ENCODE measurements around the gene BRMS1. TPM values are rescaled to one million over a fixed set of nuclear protein-coding genes. Genes with fewer than 3 reads are reported as not detected.

Gene BRMS1
- polyA plus RNA-seq, 1 experiment = 35.2 TPM

DNA sequence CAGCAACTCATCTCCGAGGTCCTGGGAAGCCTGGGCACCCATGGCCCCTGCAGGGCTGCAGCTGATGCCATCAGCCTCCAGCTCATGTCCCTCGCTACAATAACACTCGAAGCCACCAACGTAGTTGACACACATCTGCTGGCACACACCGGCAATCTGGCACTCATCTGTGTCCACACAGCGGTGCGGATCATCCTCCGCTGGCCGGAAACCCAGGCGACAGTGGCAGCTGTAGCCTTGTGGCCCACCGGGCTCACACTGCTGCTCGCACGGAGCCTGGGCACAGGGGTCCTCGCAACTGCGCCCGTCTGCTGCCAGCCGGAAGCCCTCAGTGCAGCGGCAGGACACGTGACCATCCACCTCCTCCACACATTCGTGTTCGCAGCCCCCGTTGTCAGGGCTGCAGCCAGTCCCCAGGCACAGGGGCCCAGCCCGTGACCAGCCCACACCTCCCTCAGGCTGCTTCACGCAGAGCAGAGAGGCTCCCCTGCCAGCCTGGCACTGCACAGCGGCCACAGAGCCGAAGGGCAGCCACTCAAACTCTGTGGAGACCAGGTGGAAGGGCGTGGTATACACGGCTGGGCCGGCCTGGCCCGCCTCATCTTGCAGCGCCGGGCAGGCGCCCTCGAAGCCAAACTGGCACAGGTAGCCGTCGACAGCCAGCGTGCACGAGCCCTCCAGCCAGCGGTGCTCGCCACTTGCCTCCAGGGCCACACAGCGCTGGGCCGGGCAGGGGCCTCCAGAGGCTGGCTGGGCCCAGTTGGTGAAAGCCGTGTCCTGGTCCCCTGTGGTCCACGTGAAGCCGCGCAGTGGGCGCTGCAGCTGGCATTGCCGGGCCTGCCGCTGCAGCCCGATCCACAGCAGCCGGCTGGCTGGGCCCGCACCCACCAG is 28.7 kb downstream of the BRMS1 start:
- Histone ChIP-seq H3K27ac (ENCODE audit: low read depth, low read length) (peak overlapping the region; percentile 21), H3K27me3 (ENCODE audit: control insufficient read depth, insufficient read depth, low read length) (no peaks in the 10 kb centered on the region), H3K9me3 (ENCODE audit: control insufficient read depth, insufficient read depth, low read length) (peaks cover 8% of the 10 kb centered on the region; the same call in 1 of the 2 replicates), H3K4me3 (ENCODE audit: low read depth, low read length) (peak overlapping the region; percentile 87)
- CTCF ChIA-PET = interaction anchor here (0.6 to 1.0 kb wide), 4 partner anchors 11 to 36 kb away, joined by 4 to 6 read pairs (median 5); partner anchors contain the start of gene RIN1
- POLR2A ChIA-PET = interaction anchor here (0.6 to 2.8 kb wide), 11 partner anchors 9 to 180 kb away, joined by 3 to 56 read pairs (median 5); partner anchors contain the start of genes B4GAT1, RIN1 and YIF1A
- TF ChIP-seq, protein P1, sequence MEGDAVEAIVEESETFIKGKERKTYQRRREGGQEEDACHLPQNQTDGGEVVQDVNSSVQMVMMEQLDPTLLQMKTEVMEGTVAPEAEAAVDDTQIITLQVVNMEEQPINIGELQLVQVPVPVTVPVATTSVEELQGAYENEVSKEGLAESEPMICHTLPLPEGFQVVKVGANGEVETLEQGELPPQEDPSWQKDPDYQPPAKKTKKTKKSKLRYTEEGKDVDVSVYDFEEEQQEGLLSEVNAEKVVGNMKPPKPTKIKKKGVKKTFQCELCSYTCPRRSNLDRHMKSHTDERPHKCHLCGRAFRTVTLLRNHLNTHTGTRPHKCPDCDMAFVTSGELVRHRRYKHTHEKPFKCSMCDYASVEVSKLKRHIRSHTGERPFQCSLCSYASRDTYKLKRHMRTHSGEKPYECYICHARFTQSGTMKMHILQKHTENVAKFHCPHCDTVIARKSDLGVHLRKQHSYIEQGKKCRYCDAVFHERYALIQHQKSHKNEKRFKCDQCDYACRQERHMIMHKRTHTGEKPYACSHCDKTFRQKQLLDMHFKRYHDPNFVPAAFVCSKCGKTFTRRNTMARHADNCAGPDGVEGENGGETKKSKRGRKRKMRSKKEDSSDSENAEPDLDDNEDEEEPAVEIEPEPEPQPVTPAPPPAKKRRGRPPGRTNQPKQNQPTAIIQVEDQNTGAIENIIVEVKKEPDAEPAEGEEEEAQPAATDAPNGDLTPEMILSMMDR (IDR thresholded peaks at IDR 0.05; ENCODE audit: low read depth, low read length) = no peak
- no peak for DNase-seq (ENCODE audit: low read depth, low spot score)

- TF ChIP-seq, protein P1 (IDR thresholded peaks at IDR 0.05; ENCODE audit: low read depth, low read length) = no peak
- DNase-seq (ENCODE audit: low read depth, low spot score) = no peak
- Histone ChIP-seq H3K4me3 (ENCODE audit: low read depth, low read length) (peak overlapping the region; percentile 87), H3K27ac (ENCODE audit: low read depth, low read length) (peak overlapping the region; percentile 97), H3K9me3 (ENCODE audit: control insufficient read depth, insufficient read depth, low read length) (peaks cover 8% of the 10 kb centered on the region; the same call in 1 of the 2 replicates), H3K27me3 (ENCODE audit: control insufficient read depth, insufficient read depth, low read length) (no peaks in the 10 kb centered on the region)
- ChIA-PET CTCF (interaction anchor here (1.0 kb wide), 1 partner anchor 21 kb away, joined by 5 read pairs; the partner anchor contains the start of gene RIN1), POLR2A (interaction anchor here (1.5 to 1.9 kb wide), 3 partner anchors 11 to 20 kb away, joined by 5 to 10 read pairs (median 5); no protein-coding TSS in a partner anchor)
These were observed 29.4 kb downstream of the BRMS1 start for GRCh38 chr11:66315498-66315885.

GRCh38 chr11:66314561-66315497 is 30.1 kb downstream of the BRMS1 start:
- Histone ChIP-seq H3K9me3 (ENCODE audit: control insufficient read depth, insufficient read depth, low read length) (peaks cover 8% of the 10 kb centered on the region; the same call in 1 of the 2 replicates), H3K27me3 (ENCODE audit: control insufficient read depth, insufficient read depth, low read length) (no peaks in the 10 kb centered on the region), H3K4me3 (ENCODE audit: low read depth, low read length) (peak overlapping the region; percentile 87), H3K27ac (ENCODE audit: low read depth, low read length) (peak overlapping the region; percentile 97)
- POLR2A ChIA-PET = interaction anchor here (1.5 to 1.9 kb wide), 2 partner anchors 12 to 20 kb away, joined by 5 read pairs; no protein-coding TSS in a partner anchor
- CTCF ChIA-PET = interaction anchor here (1.0 to 3.9 kb wide), 2 partner anchors 16 to 21 kb away, joined by 5 to 62 read pairs; partner anchors contain the start of gene RIN1
- TF ChIP-seq, protein P1 (IDR thresholded peaks at IDR 0.05; ENCODE audit: low read depth, low read length) = no peak
- DNase-seq (ENCODE audit: low read depth, low spot score) = no peak

DNA sequence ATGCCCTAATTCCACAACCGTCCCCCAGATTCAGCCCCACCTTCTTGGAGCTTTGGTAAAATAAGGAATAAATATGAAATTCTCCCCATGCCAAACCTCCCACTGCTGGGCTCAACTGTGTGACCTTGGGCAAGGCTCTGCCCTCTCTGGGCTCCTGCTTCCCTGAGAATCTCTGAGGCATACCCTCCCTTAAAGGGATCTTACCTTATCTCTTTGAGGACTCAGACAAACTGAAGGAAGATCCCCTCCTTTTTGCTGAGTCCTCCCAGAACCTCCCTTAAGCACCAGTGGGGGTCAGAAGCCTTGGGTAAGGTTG is 30.8 kb downstream of the BRMS1 start:
- Histone ChIP-seq H3K4me3 (ENCODE audit: low read depth, low read length) (peak overlapping the region; percentile 87), H3K27me3 (ENCODE audit: control insufficient read depth, insufficient read depth, low read length) (no peaks in the 10 kb centered on the region), H3K27ac (ENCODE audit: low read depth, low read length) (peak overlapping the region; percentile 97), H3K9me3 (ENCODE audit: control insufficient read depth, insufficient read depth, low read length) (peaks cover 8% of the 10 kb centered on the region; the same call in 1 of the 2 replicates)
- DNase-seq (ENCODE audit: low read depth, low spot score) = no peak
- TF ChIP-seq, protein P1 (IDR thresholded peaks at IDR 0.05; ENCODE audit: low read depth, low read length) = no peak
- CTCF ChIA-PET = interaction anchor here (1.2 to 3.9 kb wide), 4 partner anchors 13 to 71 kb away, joined by 3 to 98 read pairs (median 37); partner anchors contain the start of gene YIF1A
- POLR2A ChIA-PET = interaction anchor here (1.6 to 3.1 kb wide), 6 partner anchors 11 to 34 kb away, joined by 5 to 99 read pairs (median 14); partner anchors contain the start of gene RIN1
